HepG2 (cell line): ENCODE measurements around the gene TBC1D10A. TPM values are rescaled to one million over a fixed set of nuclear protein-coding genes. Genes with fewer than 3 reads are reported as not detected.
A peak's percentile ranks its signal among the peaks of the same experiment; 100 is the strongest.

ENCODE experiments used
- GABPA ChIP-seq, 2 experiments: IDR thresholded peaks; 2 replicates each; pipeline ENCODE4 v1.6.1; 2011 to 2016; ENCODE audit warnings: low read depth in 2 of 2, low read length in 1 of 2, missing biosample characterization in 1 of 2, missing genetic modification characterization in 1 of 2
- HDAC1 ChIP-seq: sonication (generic); formaldehyde crosslinking; IDR thresholded peaks from 2 replicates; pipeline ENCODE4 v1.5.1; 2020; ENCODE audit warnings: mild to moderate bottlenecking, missing genetic modification reagents
- KDM1A ChIP-seq: IDR thresholded peaks from 2 replicates; pipeline ENCODE4 v1.6.1; 2016; ENCODE audit warnings: missing compliant biosample characterization
- LRRFIP1 ChIP-seq: sonication (generic); formaldehyde crosslinking; conservative IDR thresholded peaks from 2 replicates; pipeline ENCODE4 v1.4.0; 2020; ENCODE audit warnings: missing genetic modification reagents
- NR1H2 ChIP-seq: sonication (generic); formaldehyde crosslinking; IDR thresholded peaks from 2 replicates; pipeline ENCODE4 v1.8.1; 2022; ENCODE audit warnings: low read depth, missing genetic modification reagents, borderline replicate concordance
- NRL ChIP-seq: sonication (generic); formaldehyde crosslinking; IDR thresholded peaks from 2 replicates; pipeline ENCODE4 v1.5.0; 2020; ENCODE audit warnings: missing genetic modification reagents, mild to moderate bottlenecking, moderate library complexity, borderline replicate concordance
- POLR2A ChIP-seq, 2 experiments: IDR thresholded peaks; 2 replicates each; pipeline ENCODE4 v1.6.1; 2011; ENCODE audit warnings: low read depth in 2 of 2, low read length in 2 of 2, mild to moderate bottlenecking in 1 of 2, moderate library complexity in 1 of 2; ENCODE audit not compliant: insufficient read depth in 1 of 2
- SP5 ChIP-seq: IDR thresholded peaks from 2 replicates; pipeline ENCODE4 v1.6.1; 2016; ENCODE audit warnings: low read depth, borderline replicate concordance
- TEAD3 ChIP-seq: optimal IDR thresholded peaks from 2 replicates; pipeline ENCODE3; 2016; ENCODE audit warnings: borderline replicate concordance
- ZNF292 ChIP-seq: sonication (generic); formaldehyde crosslinking; IDR thresholded peaks from 2 replicates; pipeline ENCODE4 v1.8.1; 2022; ENCODE audit warnings: mild to moderate bottlenecking, low read depth, missing genetic modification reagents, borderline replicate concordance
- ZNF850 ChIP-seq: sonication (generic); formaldehyde crosslinking; conservative IDR thresholded peaks from 2 replicates; pipeline ENCODE4 v1.9.0; 2021; ENCODE audit warnings: mild to moderate bottlenecking, missing genetic modification reagents
- polyA plus RNA-seq, 8 experiments: library from polyadenylated mRNA; depleted of rRNA in 3 of 8; stranded (reverse) in 7 of 8; unstranded in 1 of 8; fragments of >200 nt; fragmentation: Illumina TruSeq in 4 of 8; extraction: Trizol in 4 of 8; gene quantifications; 2 replicates each; pipeline versions ENCODE4 v1.2.1 to v1.2.3, GENCODE V29; 2011 to 2016; ENCODE audit warnings: low read depth in 4 of 8, missing spikeins in 1 of 8, mixed read lengths in 1 of 8; ENCODE audit not compliant: insufficient read depth in 1 of 8
- total RNA-seq, 5 experiments: library from RNA; depleted of rRNA; stranded (reverse); fragments of >200 nt; fragmentation: Illumina TruSeq; extraction: Trizol; gene quantifications; 2 replicates each; pipeline ENCODE4 v1.2.3, GENCODE V29; 2016; ENCODE audit warnings: low read depth in 1 of 5
- TF ChIP-seq, protein P1 (sequence below): sonication (generic); formaldehyde crosslinking; IDR thresholded peaks from 2 replicates; pipeline ENCODE4 v1.5.0; 2020; ENCODE audit warnings: mild to moderate bottlenecking, missing genetic modification reagents, borderline replicate concordance
- TF ChIP-seq, protein P2 (sequence below): sonication (generic); formaldehyde crosslinking; IDR thresholded peaks from 2 replicates; pipeline ENCODE4 v1.4.0; 2020; ENCODE audit warnings: missing genetic modification reagents
- TF ChIP-seq, protein P3 (sequence below): sonication (generic); formaldehyde crosslinking; IDR thresholded peaks from 2 replicates; pipeline ENCODE4 v1.4.0; 2020; ENCODE audit warnings: missing genetic modification reagents
- TF ChIP-seq, protein P4 (sequence below): sonication (generic); formaldehyde crosslinking; IDR thresholded peaks from 2 replicates; pipeline ENCODE4 v1.4.0; 2020; ENCODE audit warnings: missing genetic modification reagents

The TBC1D10A gene
- total and polyA plus RNA-seq, 2 of the 13 experiments (the other 11 are each of a cell fraction or from before 2014, with no cell fraction given), result 4.2 to 4.9 TPM

DNA sequence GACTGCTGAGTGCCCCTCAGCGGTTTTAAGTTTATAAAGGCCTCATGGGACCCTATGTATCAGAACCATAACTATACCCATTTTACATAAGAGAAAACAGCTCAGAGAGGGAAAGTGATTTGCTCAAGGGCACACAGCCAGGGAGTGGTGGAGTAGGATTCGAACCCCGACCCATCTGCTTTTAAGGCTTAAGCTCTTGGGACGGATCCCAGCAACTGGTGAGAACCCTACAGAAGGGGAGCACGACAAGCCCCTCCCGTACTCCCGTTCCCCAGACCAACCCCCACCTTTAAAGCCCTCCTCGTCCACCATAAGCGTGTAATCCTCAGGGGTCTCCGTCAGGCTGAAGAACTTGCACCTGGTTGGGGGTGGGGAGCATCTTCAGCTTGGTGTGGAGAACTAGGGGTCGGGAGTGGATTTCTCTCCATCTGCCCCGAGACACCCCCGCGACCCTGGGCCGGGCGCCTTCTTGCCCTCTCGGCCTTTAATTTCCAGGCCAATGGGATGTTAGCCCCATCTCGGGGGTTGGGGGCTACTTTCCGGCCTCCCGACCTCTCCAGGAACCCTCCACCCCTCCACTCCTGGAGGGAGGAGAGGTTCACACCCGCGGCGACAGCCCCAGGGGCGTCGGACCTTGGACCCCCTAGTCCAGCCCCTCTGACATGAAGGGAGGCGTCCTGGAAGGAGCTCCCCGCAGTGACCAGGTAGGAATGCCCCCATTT lies 38.2 kb downstream of the TBC1D10A start (continued):
- TF ChIP-seq, protein P1, sequence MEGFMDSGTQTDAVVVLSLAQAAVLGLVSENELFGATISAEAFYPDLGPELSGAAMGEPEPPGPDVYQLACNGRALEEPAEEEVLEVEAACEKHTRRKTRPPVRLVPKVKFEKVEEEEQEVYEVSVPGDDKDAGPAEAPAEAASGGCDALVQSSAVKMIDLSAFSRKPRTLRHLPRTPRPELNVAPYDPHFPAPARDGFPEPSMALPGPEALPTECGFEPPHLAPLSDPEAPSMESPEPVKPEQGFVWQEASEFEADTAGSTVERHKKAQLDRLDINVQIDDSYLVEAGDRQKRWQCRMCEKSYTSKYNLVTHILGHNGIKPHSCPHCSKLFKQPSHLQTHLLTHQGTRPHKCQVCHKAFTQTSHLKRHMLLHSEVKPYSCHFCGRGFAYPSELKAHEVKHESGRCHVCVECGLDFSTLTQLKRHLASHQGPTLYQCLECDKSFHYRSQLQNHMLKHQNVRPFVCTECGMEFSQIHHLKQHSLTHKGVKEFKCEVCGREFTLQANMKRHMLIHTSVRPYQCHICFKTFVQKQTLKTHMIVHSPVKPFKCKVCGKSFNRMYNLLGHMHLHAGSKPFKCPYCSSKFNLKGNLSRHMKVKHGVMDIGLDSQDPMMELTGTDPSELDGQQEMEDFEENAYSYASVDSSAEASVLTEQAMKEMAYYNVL (CRISPR knock-in tag), result no peak
- TF ChIP-seq NRL (CRISPR knock-in tag) (0 out of 2 replicates have a peak, but pooled peaks have one; percentile 45), TEAD3 (CRISPR knock-in tag) (no peak), HDAC1 (CRISPR knock-in tag) (0 out of 2 replicates have a peak, but pooled peaks have one; percentile 4), ZNF850 (CRISPR knock-in tag) (0 out of 2 replicates have a peak, but pooled peaks have one; percentile 21), POLR2A (IDR thresholded peaks at IDR 0.05; ENCODE audit: insufficient read depth in 1 of 2, low read depth in 2 of 2, low read length in 2 of 2) (no peak), LRRFIP1 (CRISPR knock-in tag) (no peak), KDM1A (CRISPR knock-in tag) (0 out of 2 replicates have a peak, but pooled peaks have one; percentile 38), ZNF292 (CRISPR knock-in tag) (no peak), GABPA (IDR thresholded peaks at IDR 0.05; ENCODE audit: low read depth, low read length) (no peak), GABPA (CRISPR knock-in tag; IDR thresholded peaks at IDR 0.05; ENCODE audit: low read depth) (no peak), NR1H2 (no peak), SP5 (CRISPR knock-in tag) (no peak)
- TF ChIP-seq, protein P2, sequence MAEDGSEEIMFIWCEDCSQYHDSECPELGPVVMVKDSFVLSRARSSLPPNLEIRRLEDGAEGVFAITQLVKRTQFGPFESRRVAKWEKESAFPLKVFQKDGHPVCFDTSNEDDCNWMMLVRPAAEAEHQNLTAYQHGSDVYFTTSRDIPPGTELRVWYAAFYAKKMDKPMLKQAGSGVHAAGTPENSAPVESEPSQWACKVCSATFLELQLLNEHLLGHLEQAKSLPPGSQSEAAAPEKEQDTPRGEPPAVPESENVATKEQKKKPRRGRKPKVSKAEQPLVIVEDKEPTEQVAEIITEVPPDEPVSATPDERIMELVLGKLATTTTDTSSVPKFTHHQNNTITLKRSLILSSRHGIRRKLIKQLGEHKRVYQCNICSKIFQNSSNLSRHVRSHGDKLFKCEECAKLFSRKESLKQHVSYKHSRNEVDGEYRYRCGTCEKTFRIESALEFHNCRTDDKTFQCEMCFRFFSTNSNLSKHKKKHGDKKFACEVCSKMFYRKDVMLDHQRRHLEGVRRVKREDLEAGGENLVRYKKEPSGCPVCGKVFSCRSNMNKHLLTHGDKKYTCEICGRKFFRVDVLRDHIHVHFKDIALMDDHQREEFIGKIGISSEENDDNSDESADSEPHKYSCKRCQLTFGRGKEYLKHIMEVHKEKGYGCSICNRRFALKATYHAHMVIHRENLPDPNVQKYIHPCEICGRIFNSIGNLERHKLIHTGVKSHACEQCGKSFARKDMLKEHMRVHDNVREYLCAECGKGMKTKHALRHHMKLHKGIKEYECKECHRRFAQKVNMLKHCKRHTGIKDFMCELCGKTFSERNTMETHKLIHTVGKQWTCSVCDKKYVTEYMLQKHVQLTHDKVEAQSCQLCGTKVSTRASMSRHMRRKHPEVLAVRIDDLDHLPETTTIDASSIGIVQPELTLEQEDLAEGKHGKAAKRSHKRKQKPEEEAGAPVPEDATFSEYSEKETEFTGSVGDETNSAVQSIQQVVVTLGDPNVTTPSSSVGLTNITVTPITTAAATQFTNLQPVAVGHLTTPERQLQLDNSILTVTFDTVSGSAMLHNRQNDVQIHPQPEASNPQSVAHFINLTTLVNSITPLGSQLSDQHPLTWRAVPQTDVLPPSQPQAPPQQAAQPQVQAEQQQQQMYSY, result no peak
- TF ChIP-seq, protein P3, sequence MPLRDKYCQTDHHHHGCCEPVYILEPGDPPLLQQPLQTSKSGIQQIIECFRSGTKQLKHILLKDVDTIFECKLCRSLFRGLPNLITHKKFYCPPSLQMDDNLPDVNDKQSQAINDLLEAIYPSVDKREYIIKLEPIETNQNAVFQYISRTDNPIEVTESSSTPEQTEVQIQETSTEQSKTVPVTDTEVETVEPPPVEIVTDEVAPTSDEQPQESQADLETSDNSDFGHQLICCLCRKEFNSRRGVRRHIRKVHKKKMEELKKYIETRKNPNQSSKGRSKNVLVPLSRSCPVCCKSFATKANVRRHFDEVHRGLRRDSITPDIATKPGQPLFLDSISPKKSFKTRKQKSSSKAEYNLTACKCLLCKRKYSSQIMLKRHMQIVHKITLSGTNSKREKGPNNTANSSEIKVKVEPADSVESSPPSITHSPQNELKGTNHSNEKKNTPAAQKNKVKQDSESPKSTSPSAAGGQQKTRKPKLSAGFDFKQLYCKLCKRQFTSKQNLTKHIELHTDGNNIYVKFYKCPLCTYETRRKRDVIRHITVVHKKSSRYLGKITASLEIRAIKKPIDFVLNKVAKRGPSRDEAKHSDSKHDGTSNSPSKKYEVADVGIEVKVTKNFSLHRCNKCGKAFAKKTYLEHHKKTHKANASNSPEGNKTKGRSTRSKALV (CRISPR knock-in tag), result 0 out of 2 replicates have a peak, but pooled peaks have one; percentile 9
- TF ChIP-seq, protein P4, sequence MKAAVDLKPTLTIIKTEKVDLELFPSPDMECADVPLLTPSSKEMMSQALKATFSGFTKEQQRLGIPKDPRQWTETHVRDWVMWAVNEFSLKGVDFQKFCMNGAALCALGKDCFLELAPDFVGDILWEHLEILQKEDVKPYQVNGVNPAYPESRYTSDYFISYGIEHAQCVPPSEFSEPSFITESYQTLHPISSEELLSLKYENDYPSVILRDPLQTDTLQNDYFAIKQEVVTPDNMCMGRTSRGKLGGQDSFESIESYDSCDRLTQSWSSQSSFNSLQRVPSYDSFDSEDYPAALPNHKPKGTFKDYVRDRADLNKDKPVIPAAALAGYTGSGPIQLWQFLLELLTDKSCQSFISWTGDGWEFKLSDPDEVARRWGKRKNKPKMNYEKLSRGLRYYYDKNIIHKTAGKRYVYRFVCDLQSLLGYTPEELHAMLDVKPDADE (CRISPR knock-in tag), result 0 out of 2 replicates have a peak, but pooled peaks have one; percentile 35
